HUES48 (cell line): Measurements from ENCODE around the gene MOG.

Source experiments
- H3K27ac ChIP-seq: one replicate; pipeline ENCODE4 v1.7.0; 2013; ENCODE audit warnings: low read depth, low read length, inconsistent platforms
- H3K27me3 ChIP-seq: 2 replicates; pipeline ENCODE4 v1.6.1; 2013; ENCODE audit warnings: mild to moderate bottlenecking, low read length; ENCODE audit not compliant: control insufficient read depth, insufficient read depth
- H3K36me3 ChIP-seq: 2 replicates; pipeline ENCODE4 v1.6.1; 2013; ENCODE audit warnings: low read length; ENCODE audit not compliant: control insufficient read depth, insufficient read depth
- H3K4me1 ChIP-seq: 2 replicates; pipeline ENCODE4 v1.6.1; 2013; ENCODE audit warnings: mild to moderate bottlenecking, low read length; ENCODE audit not compliant: control insufficient read depth, insufficient read depth
- H3K4me3 ChIP-seq: 2 replicates; pipeline ENCODE4 v1.5.1; 2013; ENCODE audit warnings: mild to moderate bottlenecking, low read depth, low read length
- H3K9ac ChIP-seq: 2 replicates; pipeline ENCODE4 v1.6.1; 2013; ENCODE audit warnings: mild to moderate bottlenecking, low read depth, low read length, moderate library complexity
- H3K9me3 ChIP-seq: 2 replicates; pipeline ENCODE4 v1.6.1; 2013; ENCODE audit warnings: low read length; ENCODE audit not compliant: control insufficient read depth, insufficient read depth

Gene MOG

GRCh38 chr6:29705389-29706231 lies 48.7 kb downstream of the MOG start:
- Histone ChIP-seq H3K4me3 (no peak overlapping the region), H3K4me1 (peaks cover 3% of the 10 kb centered on the region; the same call in 1 of the 2 replicates), H3K36me3 (no peaks in the 10 kb centered on the region), H3K27me3 (no peaks in the 10 kb centered on the region), H3K9me3 (no peaks in the 10 kb centered on the region), H3K27ac (no peak overlapping the region), H3K9ac (no peak overlapping the region)

GRCh38 chr6:29708432-29709179 lies 51.7 kb downstream of the MOG start:
- H3K9me3 ChIP-seq: no peaks in the 10 kb centered on the region
- no peaks in the 10 kb centered on the region; the same call in 1 of the 2 replicates for H3K27me3 ChIP-seq
- H3K9ac ChIP-seq: no peak overlapping the region
- H3K27ac ChIP-seq: no peak overlapping the region
- no peaks in the 10 kb centered on the region for H3K36me3 ChIP-seq
- H3K4me1 ChIP-seq: no peaks in the 10 kb centered on the region
- no peak overlapping the region for H3K4me3 ChIP-seq

- no peak overlapping the region for H3K9ac ChIP-seq
- H3K4me3 ChIP-seq: no peak overlapping the region
- no peaks in the 10 kb centered on the region; the same call in 1 of the 2 replicates for H3K27me3 ChIP-seq
- no peaks in the 10 kb centered on the region for H3K36me3 ChIP-seq
- no peaks in the 10 kb centered on the region for H3K4me1 ChIP-seq
- H3K27ac ChIP-seq: no peak overlapping the region
- no peaks in the 10 kb centered on the region for H3K9me3 ChIP-seq
These were observed 52.3 kb downstream of the MOG start for GRCh38 chr6:29709188-29709587.

DNA sequence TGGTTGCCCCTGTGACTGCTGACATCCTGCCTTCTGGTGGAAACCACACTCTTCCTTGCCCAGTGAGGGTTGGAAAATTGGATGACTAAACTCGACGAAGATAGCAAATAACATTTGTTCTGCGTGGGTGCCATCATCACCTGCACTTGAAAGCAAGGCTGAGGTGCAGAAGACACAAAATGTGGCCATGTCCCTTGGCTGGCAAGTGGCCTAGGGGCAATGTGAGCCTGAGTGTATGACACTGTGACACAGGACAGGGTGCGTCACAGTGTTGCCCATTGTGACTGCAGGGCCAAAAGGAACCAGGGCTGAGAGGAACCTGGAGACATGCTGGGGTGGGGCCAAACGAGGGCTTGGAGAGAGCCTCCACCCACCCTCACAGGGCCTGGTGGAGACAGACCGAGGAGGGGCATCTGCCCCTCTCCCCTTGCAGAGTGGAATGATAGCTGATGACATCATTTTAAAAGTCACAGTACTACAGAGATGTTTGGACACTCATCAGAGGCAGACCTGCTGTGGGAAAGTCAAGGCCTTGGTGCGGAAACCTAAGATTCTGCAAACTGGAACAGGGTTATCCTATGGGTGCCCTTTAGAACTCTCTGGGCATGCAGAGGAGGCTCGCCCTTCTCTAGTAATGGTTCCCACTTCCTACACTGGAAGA lies 53.5 kb downstream of the MOG start:
- no peaks in the 10 kb centered on the region for H3K36me3 ChIP-seq
- no peaks in the 10 kb centered on the region for H3K4me1 ChIP-seq
- no peak overlapping the region for H3K4me3 ChIP-seq
- no peaks in the 10 kb centered on the region for H3K9me3 ChIP-seq
- H3K27me3 ChIP-seq: peaks cover 2% of the 10 kb centered on the region; the same call in 1 of the 2 replicates
- no peak overlapping the region for H3K9ac ChIP-seq
- H3K27ac ChIP-seq: no peak overlapping the region

GRCh38 chr6:29720863-29721262 lies 64.0 kb downstream of the MOG start:
- no peaks in the 10 kb centered on the region for H3K36me3 ChIP-seq
- no peak overlapping the region for H3K4me3 ChIP-seq
- H3K9ac ChIP-seq: no peak overlapping the region
- H3K9me3 ChIP-seq: no peaks in the 10 kb centered on the region
- no peaks in the 10 kb centered on the region for H3K4me1 ChIP-seq
- peaks cover 48% of the 10 kb centered on the region for H3K27me3 ChIP-seq
- no peak overlapping the region for H3K27ac ChIP-seq
